Motor neuron (in vitro differentiated cells): ENCODE data around the gene LRP1. TPM values are rescaled to one million over a fixed set of nuclear protein-coding genes. Genes with fewer than 3 reads are reported as not detected.
A peak's percentile ranks its signal among the peaks of the same experiment; 100 is the strongest.

Experiments used
- ATAC-seq, 8 experiments: fragments of 200-7000 bp; cut with Tn5 transposase; replicated peaks in 6 of 8; 2 replicates each; pipeline ENCODE4 v1.8.0; 2021; ENCODE audit warnings: mild to moderate bottlenecking in 8 of 8, moderate library complexity in 8 of 8
- H3K27ac ChIP-seq, 2 donors: fragments of 250-450 bp; sonication (Bioruptor Pico); 2 replicates each; pipeline ENCODE4 v1.9.0; 2021; ENCODE audit warnings: antibody characterized with exemption in 2 of 2, mild to moderate bottlenecking in 2 of 2, moderate library complexity in 1 of 2
- H3K4me1 ChIP-seq, 2 donors: fragments of 250-450 bp; sonication (Bioruptor Pico); replicated peaks in 1 of 2; 2 replicates each; pipeline ENCODE4 v1.6.1; 2021; ENCODE audit warnings: antibody characterized with exemption in 2 of 2, mild to moderate bottlenecking in 2 of 2, moderate library complexity in 1 of 2
- H3K4me3 ChIP-seq, 5 donors: fragments of 250-450 bp; sonication (Bioruptor Pico); 2 replicates each; pipeline ENCODE4 v1.9.0; 2021; ENCODE audit warnings: antibody characterized with exemption in 5 of 5, mild to moderate bottlenecking in 5 of 5, moderate library complexity in 4 of 5
- WGBS, 10 experiments: fragments of 450-650 bp; shearing (Covaris generic); methylation state at CpG; one replicate each; pipeline ENCODE4 v1.0.0; 2022; 5-methylcytosine and 5-hydroxymethylcytosine counted together
- in situ Hi-C, 9 experiments: fragments of 400-800 bp; cut with MboI; loops; one replicate each; pipeline ENCODE4 v1.15.0; 2021; ENCODE audit warnings: low sequenced_read_pairs in 9 of 9, low pct_unique_long_range_greater_than_20kb in 2 of 9; ENCODE audit not compliant: unreplicated experiment in 9 of 9
- total RNA-seq, 8 experiments: library from RNA; unstranded; fragments of 300-600 nt; gene quantifications; 2 replicates each; pipeline versions ENCODE4 v1.2.3 to v1.2.4, GENCODE V29; 2022

Gene LRP1
- total RNA-seq, 8 experiments from 2014 or later, result 36.6 to 182 (median 55.3) TPM

DNA sequence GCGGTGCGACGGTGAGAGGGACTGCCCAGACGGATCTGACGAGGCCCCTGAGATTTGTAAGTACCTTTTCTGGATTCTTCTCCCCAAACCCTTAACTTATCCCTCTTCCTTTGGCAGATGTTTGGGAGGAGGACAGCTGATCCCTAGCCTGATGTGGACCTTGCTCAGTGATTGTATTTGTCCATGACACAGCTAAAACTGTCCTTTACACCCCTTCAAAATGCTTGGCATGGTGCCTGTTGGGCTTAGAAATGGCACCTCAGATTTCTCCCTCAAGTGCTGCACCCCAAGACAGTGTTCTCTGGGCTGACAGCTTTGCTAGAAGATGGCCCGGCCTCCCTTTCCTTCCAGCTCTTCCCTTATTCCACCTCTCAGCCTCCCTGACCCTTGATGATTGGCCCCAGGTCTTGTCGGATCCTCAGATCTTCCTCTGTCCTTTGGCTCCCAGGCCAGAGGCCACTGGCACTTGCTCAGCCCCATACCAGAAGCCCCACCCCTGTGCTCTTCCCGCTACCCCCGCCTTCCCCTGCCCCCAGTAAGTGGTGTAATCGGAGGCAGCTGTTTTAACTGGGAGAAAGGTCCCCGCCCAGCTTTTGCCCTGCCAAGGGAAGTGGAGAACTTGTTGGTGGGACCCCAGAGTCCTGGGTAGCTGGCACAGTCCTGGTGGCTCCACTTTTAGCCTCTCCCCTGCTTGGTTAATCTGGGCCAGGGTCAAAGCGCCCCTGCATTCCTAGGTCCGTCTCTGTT is 10.4 kb downstream of the LRP1 start:
- peak in 3 of 8 experiments; percentile 60 to 85 (median 82) for ATAC-seq
- peaks cover 20 to 29% of the 10 kb centered on the region in 2 donors for H3K4me1 ChIP-seq
- in situ Hi-C loops, result no loop called here
- WGBS, 10 experiments, result 40 to 100% (median 83%) methylated on average over 1 to 5 of the region's 13 CpGs; no CpG with 5 or more reads in 3 of the 10 experiments
- no peak overlapping the region for H3K27ac ChIP-seq
- no peak overlapping the region for H3K4me3 ChIP-seq

- Histone ChIP-seq H3K4me1 (peaks cover 11 to 18% of the 10 kb centered on the region in 2 donors), H3K27ac (no peak overlapping the region), H3K4me3 (no peak overlapping the region)
- 13 to 100% (median 90%) methylated on average over 1 to 6 of the region's 6 CpGs for WGBS, 10 experiments
- no peak for ATAC-seq
- in situ Hi-C loops, result no loop called here
Measured at GRCh38 chr12:57139796-57140649, 11.7 kb downstream of the LRP1 start.

GRCh38 chr12:57141249-57141648 is 13.0 kb downstream of the LRP1 start:
- Histone ChIP-seq H3K4me1 (peaks cover 0 to 6% of the 10 kb centered on the region in 2 donors), H3K4me3 (no peak overlapping the region), H3K27ac (no peak overlapping the region)
- no peak for ATAC-seq
- WGBS, 10 experiments, result 53 to 100% (median 76%) methylated on average over 1 to 4 of the region's 8 CpGs; no CpG with 5 or more reads in 6 of the 10 experiments
- in situ Hi-C loops, result no loop called here

GRCh38 chr12:57142121-57142520 is 13.8 kb downstream of the LRP1 start:
- Histone ChIP-seq H3K27ac (no peak overlapping the region), H3K4me1 (peaks cover 0 to under 1% of the 10 kb centered on the region in 2 donors), H3K4me3 (no peak overlapping the region)
- peak in 1 of 8 experiments; percentile 31 for ATAC-seq
- in situ Hi-C loops, result no loop called here
- WGBS, 10 experiments, result 41 to 100% (median 82%) methylated on average over 1 to 5 of the region's 9 CpGs; no CpG with 5 or more reads in 3 of the 10 experiments

DNA sequence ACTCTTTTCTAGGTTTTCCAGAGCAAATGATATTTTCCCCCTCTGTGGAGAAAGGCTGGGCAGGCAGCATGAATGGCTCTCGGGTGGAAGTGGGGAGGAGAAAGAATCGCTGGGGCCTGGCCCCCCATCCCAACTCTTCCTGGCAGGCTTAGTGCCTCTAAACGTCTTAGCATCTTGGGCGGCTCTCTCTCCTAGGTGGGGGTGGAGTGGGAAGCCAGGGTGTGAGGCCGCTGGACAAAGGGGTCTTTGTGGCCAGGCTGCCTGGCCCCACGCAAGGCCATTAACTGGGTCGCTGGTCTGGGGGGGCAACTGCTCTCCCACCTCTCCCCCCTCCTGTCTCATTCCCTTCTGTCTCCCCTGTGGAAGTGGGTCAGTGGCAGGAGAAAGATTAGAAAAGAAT is 14.4 kb downstream of the LRP1 start:
- H3K27ac ChIP-seq, result no peak overlapping the region
- peaks cover 0 to 2% of the 10 kb centered on the region in 2 donors for H3K4me1 ChIP-seq
- ATAC-seq, result peak in 1 of 8 experiments; percentile 24
- in situ Hi-C loops, result no loop called here
- WGBS, 10 experiments, result 19 to 42% (median 41%) methylated on average over 2 to 3 of the region's 7 CpGs; no CpG with 5 or more reads in 6 of the 10 experiments
- H3K4me3 ChIP-seq, result no peak overlapping the region

- in situ Hi-C loops, result no loop called here
- 90 to 100% methylated on average over 1 to 2 of the region's 4 CpGs; no CpG with 5 or more reads in 8 of the 10 experiments for WGBS, 10 experiments
- Histone ChIP-seq H3K4me1 (peaks cover 0 to 2% of the 10 kb centered on the region in 2 donors), H3K27ac (no peak overlapping the region), H3K4me3 (no peak overlapping the region)
- ATAC-seq, result no peak
Measured at GRCh38 chr12:57143454-57143853, 15.2 kb downstream of the LRP1 start.

GRCh38 chr12:57145460-57146059 is 17.3 kb downstream of the LRP1 start:
- ATAC-seq, result peak in 3 of 8 experiments; percentile 8 to 18 (median 9)
- 50 to 87% (median 80%) methylated on average over 1 to 6 of the region's 10 CpGs; no CpG with 5 or more reads in 5 of the 10 experiments for WGBS, 10 experiments
- H3K4me1 ChIP-seq, result peaks cover 0 to 2% of the 10 kb centered on the region in 2 donors
- no peak overlapping the region for H3K27ac ChIP-seq
- in situ Hi-C loops, result no loop called here
- no peak overlapping the region for H3K4me3 ChIP-seq

DNA sequence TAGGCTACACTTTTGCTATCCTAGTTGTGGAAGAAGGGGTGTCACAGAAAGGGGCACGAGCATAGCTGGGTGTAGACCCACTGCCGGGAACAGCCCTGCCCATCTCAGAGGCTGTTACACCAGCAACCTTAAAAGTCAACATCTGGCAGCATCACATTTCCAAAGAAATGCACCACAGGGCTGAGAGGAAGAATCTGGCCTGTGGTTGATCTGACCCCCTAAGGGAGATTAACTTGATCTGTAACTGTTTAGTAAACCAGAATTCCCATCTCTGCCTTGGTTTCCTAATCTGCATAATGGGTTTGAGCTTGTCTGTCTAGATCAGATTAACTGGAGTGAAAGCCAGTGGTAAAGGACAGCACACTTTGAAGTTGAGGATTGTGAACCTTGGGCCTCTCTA is 17.8 kb downstream of the LRP1 start:
- in situ Hi-C loops, result no loop called here
- peaks cover 0 to 2% of the 10 kb centered on the region in 2 donors for H3K4me1 ChIP-seq
- no peak overlapping the region for H3K4me3 ChIP-seq
- H3K27ac ChIP-seq, result no peak overlapping the region
- WGBS, 10 experiments, result 20% methylated on average over 1 of the region's 2 CpGs; no CpG with 5 or more reads in 9 of the 10 experiments
- ATAC-seq, result peak in 3 of 8 experiments; percentile 30 to 68 (median 47)

GRCh38 chr12:57146961-57147944 is 19.0 kb downstream of the LRP1 start, which contains the start of gene LRP1-AS:
TSS of gene LRP1-AS (minus strand) at chr12:57147619.
- 20 to 68% methylated on average over 2 to 4 of the region's 8 CpGs; no CpG with 5 or more reads in 8 of the 10 experiments for WGBS, 10 experiments
- in situ Hi-C loops, result no loop called here
- H3K4me1 ChIP-seq, result peaks cover 0 to 2% of the 10 kb centered on the region in 2 donors

DNA sequence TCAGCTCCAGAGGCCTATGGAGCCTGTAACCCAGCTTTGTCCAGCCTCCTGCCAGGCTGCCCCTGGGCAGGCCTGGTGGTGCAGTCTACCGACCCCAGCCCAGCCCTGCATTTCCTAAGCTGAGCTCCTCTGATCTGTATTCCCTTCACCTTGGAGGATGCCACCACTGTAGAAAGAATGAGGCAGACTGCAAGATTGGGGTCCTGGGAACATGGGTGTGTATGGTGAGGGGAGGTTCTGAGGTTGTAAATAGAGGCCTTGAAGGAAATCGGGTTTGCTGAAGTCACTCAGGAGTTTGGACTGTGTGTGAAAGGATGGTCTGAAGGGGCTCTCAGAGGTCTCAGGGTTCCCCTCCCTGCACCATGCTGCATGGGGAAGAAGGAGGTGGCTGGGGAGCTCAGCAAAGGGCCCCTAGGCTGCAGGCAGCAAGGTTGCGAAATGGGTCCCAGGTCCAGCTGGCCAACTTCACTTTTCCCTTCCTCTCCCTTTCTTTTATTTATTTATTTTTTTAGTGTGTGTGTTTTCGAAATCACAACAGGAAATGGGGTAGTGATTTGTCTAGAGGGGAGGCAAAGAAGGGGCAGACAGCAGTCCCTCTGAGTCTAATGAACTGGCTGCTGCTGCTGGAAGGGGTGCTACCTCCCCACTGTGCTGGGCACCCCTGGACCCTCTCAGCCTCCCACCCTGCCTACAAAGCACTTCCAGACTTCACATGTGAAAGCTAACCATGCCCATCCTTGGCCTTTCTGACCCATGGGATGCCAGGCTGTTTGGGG is 20.4 kb downstream of the LRP1 start:
- Histone ChIP-seq H3K4me3 (no peak overlapping the region), H3K4me1 (peaks cover 0 to 2% of the 10 kb centered on the region in 2 donors), H3K27ac (no peak overlapping the region)
- in situ Hi-C loops, result no loop called here
- peak in 3 of 8 experiments; percentile 1 to 31 (median 4) for ATAC-seq
- 10 to 86% (median 60%) methylated on average over 1 to 3 of the region's 4 CpGs; no CpG with 5 or more reads in 2 of the 10 experiments for WGBS, 10 experiments

More at GRCh38 chr12:57146961-57147944, 19.0 kb downstream of the LRP1 start, which contains the start of gene LRP1-AS:
- peak in 4 of 8 experiments; percentile 14 to 45 (median 38) for ATAC-seq
- H3K27ac ChIP-seq, result peak within 1 kb of the TSS in 1 of 2 donors; percentile 23
- H3K4me3 ChIP-seq, result no peak within 1 kb of the TSS

GRCh38 chr12:57149245-57149900 is 21.1 kb downstream of the LRP1 start:
- 0 to 100% (median 71%) methylated on average over 1 to 6 of the region's 13 CpGs; no CpG with 5 or more reads in 3 of the 10 experiments for WGBS, 10 experiments
- ATAC-seq, result peak in 3 of 8 experiments; percentile 29 to 57 (median 36)

More at GRCh38 chr12:57149245-57149900, 21.1 kb downstream of the LRP1 start:
- Histone ChIP-seq H3K4me1 (peaks cover 0 to 2% of the 10 kb centered on the region in 2 donors), H3K27ac (no peak overlapping the region), H3K4me3 (no peak overlapping the region)
- in situ Hi-C loops, result no loop called here
